ENCODE data around the gene HS3ST2. TPM values are rescaled to one million over a fixed set of nuclear protein-coding genes. Genes with fewer than 3 reads are reported as not detected.
"Not testable (repeated sequence)": the region's sequence is repeated elsewhere in the genome, so short reads cannot be mapped to it uniquely, and the experiment has no call there.

HS3ST2 gene
- total RNA-seq, 1 donor from 2014 or later = 0.48 TPM

GRCh38 chr16:22878955-22879354, 65.0 kb downstream of the HS3ST2 start:
- no peak for DNase-seq (ENCODE audit: low spot score)

- DNase-seq (ENCODE audit: low spot score) = no peak
These were observed 65.5 kb downstream of the HS3ST2 start for GRCh38 chr16:22879466-22879865.

DNA sequence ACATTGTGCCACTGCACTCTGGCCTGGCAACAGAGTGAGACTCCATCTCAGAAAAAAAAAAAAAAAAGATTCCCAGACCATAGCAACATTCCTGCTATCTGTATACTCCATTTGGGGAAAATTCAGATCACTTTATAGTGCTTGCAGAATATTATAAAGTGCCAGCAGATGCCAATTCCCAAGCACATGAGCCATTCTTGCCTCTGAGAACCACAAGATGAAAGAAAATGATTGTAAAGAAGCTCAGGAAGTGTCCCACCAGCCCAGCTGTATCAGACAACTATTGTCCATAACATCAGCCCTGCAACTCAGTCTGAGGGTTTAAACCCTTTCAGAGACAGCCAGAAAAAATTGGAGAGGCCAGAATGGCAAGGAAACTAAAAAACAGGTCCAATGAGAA, 69.0 kb downstream of the HS3ST2 start:
- no peak for DNase-seq (ENCODE audit: low spot score)

DNA sequence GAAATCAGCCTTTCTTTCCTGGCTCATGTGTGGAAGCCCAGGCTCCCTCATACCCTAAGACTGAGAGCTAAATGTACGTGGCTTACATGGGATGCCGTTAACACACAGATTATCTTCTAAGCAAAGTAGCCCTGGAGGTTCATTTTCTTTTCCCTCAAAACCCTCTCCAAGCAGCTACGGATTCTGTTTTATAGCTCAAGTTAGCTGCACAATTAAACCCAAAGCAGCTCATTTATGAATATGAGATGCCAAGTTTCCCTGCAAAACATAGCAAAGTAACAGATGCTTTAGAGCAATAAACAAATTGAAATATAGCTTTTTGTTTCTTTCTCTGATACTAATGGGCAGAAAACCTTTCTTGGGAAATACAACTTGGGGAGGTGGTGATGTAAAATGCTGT, 72.0 kb downstream of the HS3ST2 start:
- DNase-seq (ENCODE audit: low spot score) = no peak

- DNase-seq (ENCODE audit: low spot score) = no peak
These were observed 73.0 kb downstream of the HS3ST2 start for GRCh38 chr16:22886927-22887326.

GRCh38 chr16:22887445-22887844, 73.5 kb downstream of the HS3ST2 start:
- DNase-seq (ENCODE audit: low spot score) = no peak

- no peak for DNase-seq (ENCODE audit: low spot score)
These were observed 74.8 kb downstream of the HS3ST2 start for GRCh38 chr16:22888791-22889190.

DNA sequence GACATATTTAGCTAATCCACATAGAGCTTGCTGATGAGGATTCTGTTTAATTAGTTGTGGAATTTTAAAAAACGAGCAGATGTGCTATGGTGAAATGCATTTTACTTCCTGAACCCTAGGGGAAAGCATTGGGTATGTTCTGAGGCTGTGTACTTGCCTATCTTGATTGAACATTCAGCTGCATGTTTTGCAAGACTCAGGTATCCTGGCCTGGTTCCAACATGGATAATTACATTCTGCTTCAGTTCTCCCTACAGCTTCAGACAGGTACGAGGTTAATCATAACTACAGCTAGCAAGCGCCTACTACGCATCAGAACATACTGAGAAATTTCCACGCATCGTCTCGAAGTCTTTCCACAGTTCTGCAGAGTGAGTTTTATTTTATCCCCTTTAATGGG, 77.0 kb downstream of the HS3ST2 start:
- DNase-seq (ENCODE audit: low spot score) = no peak

GRCh38 chr16:22897184-22897583, 83.2 kb downstream of the HS3ST2 start:
- DNase-seq (ENCODE audit: low spot score) = no peak

- DNase-seq (ENCODE audit: low spot score) = no peak
These were observed 84.2 kb downstream of the HS3ST2 start for GRCh38 chr16:22898131-22898530.

DNA sequence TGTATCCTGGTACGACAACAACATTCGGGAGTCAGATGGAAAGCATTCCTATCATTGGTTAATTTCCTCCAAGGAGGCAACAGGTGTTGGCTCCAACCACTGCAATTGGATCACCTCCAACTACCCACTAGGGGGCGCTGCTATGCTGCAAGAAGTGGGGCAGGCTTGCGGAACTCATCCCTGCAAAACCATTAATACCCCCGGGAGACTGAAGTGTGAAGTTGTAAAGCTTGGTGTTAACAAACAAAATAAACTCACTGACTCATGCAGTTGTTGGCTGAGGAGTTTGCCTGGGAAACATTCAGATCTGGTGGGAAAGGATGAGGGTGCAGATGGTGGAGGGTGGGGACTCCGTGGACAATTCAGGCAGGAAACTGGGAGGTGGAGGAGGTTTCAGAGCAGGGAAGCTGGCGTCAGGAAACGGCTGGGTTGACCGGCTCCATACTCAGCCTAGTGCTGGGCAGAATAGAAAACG, 84.9 kb downstream of the HS3ST2 start:
- peak; percentile 19 for DNase-seq (ENCODE audit: low spot score)

DNA sequence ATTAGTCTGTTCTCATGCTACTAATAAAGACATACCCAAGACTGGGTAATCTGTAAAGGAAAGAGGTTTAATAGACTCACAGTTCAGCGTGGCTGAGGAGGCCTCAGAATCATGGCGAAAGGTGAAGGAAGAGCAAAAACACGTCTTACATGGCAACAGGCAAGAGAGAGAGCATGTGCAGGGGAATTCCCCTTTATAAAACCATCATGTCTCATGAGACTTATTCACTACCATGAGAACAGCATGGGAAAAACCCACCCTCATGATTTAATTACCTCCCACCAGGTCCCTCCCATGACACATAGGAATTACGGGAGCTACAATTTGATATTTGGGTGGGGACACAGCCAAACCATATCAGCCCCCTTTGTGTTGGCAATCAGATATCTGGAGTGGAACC, 85.6 kb downstream of the HS3ST2 start:
- not testable (repeated sequence) for DNase-seq (ENCODE audit: low spot score)

DNA sequence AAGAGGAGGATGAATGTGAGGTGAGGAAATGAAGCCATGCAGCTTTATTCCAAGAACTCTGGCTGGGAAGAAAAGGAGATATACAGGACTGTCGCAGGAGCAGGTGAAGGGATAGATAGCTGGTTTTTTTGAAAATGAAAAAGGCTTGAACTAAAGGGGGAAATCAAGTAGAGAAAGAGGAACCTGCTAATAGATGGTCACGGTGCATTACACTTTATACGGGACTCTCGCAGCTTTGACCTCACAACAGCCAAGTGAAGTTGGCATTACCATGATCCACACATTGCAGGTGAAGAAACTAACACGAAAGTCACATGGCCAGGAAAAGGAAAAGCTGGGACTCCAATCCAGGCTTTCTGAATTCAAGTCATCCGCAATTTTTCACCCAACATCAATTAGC, 86.9 kb downstream of the HS3ST2 start:
- DNase-seq (ENCODE audit: low spot score) = no peak

- no peak for DNase-seq (ENCODE audit: low spot score)
These were observed 87.6 kb downstream of the HS3ST2 start for GRCh38 chr16:22901563-22901962.

- no peak for DNase-seq (ENCODE audit: low spot score)
These were observed 89.8 kb downstream of the HS3ST2 start for GRCh38 chr16:22903716-22904115.

DNA sequence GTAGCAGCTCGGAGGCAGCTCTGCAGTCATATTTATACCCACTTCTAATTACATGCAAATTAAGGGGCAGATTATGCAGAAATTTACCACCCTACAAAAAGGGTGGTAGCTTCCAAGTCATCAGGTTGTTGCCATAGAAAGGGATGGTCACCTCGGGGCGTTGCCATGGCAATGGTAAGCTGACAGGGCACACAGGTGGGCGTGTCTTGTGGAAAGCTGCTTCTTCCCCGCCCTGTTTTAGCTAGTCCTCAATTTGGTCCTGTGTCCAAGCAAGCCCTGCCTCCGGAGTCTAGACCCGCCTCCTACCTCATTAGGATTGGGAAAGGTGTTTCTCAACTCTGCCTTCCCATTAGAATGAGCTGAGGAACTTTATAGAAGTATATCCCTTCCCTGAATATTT, 98.7 kb downstream of the HS3ST2 start:
- no peak for DNase-seq (ENCODE audit: low spot score)

DNA sequence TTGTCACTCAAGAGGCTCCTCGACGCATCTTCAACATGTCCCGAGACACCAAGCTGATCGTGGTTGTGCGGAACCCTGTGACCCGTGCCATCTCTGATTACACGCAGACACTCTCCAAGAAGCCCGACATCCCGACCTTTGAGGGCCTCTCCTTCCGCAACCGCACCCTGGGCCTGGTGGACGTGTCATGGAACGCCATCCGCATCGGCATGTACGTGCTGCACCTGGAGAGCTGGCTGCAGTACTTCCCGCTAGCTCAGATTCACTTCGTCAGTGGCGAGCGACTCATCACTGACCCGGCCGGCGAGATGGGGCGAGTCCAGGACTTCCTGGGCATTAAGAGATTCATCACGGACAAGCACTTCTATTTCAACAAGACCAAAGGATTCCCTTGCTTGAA, 101.0 kb downstream of the HS3ST2 start:
- no peak for DNase-seq (ENCODE audit: low spot score)

- no peak for DNase-seq (ENCODE audit: low spot score)
These were observed 109.5 kb downstream of the HS3ST2 start for GRCh38 chr16:22923491-22923890.

DNA sequence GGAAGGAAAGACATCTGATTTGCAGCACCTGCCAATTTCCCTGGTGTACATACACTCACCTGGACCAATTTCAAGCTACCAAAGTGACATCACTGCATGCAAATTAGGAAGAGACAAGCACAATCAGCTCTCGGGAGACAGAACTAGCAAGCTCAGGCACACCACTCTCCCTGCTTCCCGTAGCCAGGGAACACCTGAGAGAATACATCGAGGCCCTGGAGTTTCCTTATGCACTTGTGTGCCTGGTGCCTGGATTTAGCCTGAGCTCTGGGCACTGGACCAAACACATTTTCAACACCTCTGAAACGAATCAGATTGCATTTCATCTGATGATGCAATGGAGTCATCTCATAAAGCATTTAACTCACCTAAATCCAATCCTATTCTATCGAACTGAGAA, 110.5 kb downstream of the HS3ST2 start:
- no peak for DNase-seq (ENCODE audit: low spot score)

DNA sequence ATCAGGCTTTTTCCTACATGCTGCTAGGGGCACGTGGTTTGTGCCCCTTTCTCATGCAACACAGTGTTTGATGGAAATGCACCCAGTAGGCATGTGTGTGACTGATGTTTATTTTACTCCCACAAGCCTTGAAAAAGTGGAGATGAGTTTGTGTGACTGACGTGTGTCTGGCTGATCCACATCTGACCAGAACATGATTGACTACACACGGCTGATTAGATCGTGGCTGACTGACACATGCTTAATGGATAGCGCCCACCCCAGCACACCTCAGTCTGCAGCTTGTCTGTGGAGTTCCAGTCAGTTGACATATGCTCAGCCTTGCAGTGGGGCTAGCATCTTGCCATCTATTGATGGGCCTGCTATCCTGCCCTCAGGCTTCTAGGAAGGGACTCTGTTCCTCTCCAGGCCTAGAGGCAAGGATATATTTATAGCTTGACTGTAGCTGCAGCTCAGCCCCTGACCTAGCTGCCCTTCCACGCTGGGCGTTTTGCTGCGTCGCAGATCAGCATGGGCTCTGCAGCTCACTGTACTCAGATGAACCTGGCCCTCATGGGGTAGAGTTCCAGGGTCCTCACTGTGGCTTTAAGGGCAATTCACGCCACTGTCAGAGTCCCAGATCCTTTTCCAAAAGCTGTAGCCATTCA, 112.3 kb downstream of the HS3ST2 start:
- no peak for DNase-seq (ENCODE audit: low spot score)

DNA sequence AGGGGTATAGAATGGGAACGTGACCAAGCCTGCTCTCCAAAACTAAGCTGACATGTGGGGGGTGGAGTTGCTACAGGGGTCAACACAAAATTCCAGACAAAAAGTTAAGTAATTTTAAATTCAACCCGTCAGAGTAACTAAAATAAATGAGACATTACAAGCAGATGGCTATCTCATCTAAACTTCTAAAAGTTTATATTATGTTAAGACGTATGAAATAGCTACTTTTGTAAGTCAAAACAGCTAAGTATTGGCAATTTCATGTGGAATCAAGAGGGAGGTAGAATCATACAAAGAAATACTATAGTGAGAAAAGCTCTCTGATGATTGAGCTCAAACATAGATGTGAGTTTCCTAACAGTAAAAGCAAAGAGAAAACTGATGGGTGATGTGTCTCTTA, 113.3 kb downstream of the HS3ST2 start:
- no peak for DNase-seq (ENCODE audit: low spot score)

DNA sequence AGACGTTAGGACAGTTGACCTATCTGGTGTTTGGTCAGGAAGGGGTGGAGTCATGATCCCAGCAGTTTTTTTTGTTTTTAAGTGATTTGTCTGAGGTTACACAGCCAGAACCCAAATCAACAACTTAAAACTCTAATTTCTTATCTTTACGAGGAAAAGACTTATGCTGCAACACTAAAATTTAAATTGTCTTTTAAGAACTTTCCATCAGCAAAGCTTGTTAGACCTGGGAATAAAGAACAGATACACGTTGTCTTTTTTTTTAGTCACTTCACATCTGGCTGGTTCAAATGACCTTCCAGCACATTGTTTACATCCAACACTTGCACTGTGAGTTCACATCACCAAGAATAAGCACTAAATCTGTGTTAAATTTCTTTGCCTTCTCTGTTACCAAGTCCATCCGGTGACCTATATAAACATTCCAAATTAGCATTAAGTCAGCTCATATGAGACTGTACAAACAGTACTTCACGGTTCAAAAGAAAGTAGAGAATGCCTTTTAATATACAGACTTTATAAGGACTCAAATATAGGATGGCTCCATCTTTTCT, 115.0 kb downstream of the HS3ST2 start:
- no peak for DNase-seq (ENCODE audit: low spot score)

DNA sequence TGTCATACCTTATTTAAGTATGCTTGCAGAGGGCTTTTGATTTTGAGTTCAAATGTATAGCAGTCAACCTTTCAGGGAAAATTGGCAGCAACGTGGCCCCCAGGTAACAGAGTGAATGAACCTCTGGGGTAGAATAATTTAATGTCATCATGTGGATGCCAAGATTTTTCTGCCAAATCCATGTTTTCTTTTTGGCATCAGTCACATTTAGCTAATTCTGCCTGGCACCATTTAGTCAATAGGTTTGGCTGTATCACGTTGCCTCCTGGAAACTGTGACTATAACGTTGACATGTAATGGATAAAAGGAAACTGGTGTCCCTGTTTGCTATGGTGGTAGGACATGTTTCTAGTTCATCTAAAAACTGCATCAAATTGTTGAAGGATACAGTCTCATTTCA, 115.5 kb downstream of the HS3ST2 start:
- DNase-seq (ENCODE audit: low spot score) = no peak
